ENCODE data around the gene UBA6.

DNA sequence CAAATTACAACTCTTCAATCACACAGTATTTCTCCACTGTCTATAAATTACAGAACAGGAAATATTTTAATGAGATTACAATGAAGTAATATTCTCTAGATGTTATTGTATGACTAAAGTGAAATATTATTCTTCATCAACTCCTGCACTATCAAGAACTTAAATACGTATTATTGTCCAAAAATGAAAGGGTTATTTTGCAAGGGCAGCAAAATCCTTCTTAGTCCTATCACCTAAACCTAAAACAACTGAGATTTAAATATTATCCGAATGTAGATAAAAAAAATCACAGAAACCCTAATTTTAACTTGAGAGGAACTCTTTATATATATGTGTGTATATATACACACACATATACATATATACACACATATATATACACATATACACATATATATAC, 4.9 kb downstream of the UBA6 start:
- TF ChIP-seq, protein P1, sequence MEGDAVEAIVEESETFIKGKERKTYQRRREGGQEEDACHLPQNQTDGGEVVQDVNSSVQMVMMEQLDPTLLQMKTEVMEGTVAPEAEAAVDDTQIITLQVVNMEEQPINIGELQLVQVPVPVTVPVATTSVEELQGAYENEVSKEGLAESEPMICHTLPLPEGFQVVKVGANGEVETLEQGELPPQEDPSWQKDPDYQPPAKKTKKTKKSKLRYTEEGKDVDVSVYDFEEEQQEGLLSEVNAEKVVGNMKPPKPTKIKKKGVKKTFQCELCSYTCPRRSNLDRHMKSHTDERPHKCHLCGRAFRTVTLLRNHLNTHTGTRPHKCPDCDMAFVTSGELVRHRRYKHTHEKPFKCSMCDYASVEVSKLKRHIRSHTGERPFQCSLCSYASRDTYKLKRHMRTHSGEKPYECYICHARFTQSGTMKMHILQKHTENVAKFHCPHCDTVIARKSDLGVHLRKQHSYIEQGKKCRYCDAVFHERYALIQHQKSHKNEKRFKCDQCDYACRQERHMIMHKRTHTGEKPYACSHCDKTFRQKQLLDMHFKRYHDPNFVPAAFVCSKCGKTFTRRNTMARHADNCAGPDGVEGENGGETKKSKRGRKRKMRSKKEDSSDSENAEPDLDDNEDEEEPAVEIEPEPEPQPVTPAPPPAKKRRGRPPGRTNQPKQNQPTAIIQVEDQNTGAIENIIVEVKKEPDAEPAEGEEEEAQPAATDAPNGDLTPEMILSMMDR (IDR thresholded peaks at IDR 0.05; ENCODE audit: low read depth, low read length, poor library complexity, severe bottlenecking) = no peak
- TF ChIP-seq EZH2phosphoT487 (IDR thresholded peaks at IDR 0.05; ENCODE audit: borderline replicate concordance, low read length) = no peak

All from DOHH2 (cell line).